Stimulated activated CD4-positive, alpha-beta T cell treated with anti-CD3 and anti-CD28 coated beads, TNF-alpha, amount 100 ng/mL, for 1 hour (primary cell): ENCODE measurements around the gene NKAIN1.
"Not testable (repeated sequence)": the region's sequence is repeated elsewhere in the genome, so short reads cannot be mapped to it uniquely, and the experiment has no call there.

Experiments used
- DNase-seq, 3 donors: peaks; one replicate each; pipeline ENCODE4 v3.0.0-alpha.2; 2020; ENCODE audit warnings: low read depth in 3 of 3, low spot score in 1 of 3

NKAIN1 gene

DNA sequence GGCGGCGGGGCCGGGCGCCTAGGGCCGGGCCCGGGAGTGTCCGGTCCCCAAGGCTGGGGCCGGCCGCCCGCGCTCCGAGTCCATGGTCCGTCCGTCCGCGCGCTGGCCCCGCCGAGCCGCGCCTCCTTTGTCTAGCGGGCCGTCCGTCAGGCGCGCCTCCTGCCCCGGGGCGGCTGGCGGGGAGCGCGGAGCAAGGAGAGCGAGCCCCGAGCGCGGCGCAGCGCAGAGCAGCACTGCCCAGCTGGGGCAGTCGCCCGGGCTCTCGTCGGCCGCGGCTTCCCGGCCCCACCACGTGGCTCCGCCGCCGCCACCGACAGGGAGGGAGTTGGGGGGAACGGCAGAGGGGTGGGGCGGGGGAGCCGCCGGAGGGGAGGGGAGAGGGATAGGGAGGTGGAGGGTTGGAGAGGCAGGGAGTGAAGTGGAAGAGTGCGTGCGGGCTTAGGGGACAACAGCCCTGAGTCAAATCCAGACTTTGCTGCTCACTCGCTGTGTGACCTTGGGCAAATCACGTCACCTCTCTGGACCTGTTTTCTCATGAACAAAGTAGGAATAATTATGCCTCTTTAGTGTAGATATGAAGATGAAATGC is at the start of gene NKAIN1:
Gene NKAIN1, minus strand, starts transcription at position 235 of the 589 bp plus-strand sequence. CDS start 340 bp downstream, outside the sequence.
- DNase-seq = no peak

GRCh38 chr1:31289021-31289420 is 49.3 kb upstream of the NKAIN1 start:
- DNase-seq = no peak

GRCh38 chr1:31287791-31288190 is 48.1 kb upstream of the NKAIN1 start:
- not testable (repeated sequence) for DNase-seq

DNA sequence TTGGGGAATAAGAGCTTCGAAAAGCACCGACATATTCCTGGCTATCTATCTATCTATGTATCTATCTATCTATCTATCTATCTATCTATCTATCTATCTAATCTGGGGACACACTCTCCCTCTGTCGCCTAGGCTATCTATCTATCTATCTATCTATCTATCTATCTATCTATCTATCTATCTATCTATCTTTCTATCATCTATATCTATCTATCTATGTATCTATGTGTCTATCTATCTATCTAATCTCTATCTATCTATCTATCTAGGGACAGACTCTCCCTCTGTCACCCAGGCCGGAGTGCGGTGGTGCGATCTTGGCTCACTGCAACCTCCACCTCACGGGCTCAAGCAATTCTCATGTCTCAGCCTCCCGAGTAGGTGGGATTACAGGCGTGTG is 42.7 kb upstream of the NKAIN1 start:
- DNase-seq = not testable (repeated sequence)

DNA sequence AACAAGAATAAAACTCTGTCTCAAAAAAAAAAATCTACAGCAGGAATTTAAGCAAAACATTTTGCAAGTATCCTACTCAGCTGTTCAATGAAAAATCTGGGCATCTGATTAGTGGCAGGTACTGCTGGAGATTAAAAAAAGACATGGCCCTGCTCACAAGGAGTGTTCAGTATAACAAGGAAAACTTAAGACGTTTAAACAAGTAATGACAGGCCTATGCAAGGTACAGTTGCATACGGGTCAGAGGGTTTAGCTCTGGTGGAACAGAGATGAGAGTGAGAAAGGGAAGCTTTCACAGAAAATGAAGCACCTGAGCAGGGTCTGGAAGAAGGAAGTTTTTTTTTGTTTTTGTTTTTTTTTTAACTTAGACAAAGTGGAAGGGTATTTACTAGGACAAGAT is 33.9 kb upstream of the NKAIN1 start:
- no peak for DNase-seq

- no peak for DNase-seq
These were observed 32.7 kb upstream of the NKAIN1 start for GRCh38 chr1:31272369-31272768.

DNA sequence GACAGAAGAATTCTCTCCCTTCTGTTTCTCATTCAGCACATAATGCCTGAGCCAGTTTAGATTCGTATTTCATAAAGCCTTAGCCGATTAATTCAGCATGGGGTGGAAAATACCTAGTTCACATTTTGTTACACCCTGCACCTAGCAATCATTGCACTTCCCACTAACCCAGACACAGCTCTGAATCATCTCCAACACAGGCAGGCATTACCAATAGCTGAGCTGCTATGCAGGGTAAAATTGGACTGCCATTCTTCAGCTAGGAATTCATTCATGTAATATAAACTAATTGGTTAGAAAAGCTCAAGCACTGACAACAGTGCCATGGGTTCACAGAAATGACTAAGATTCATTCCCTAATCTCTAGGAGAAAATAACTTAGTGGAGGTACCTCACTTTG is 26.9 kb upstream of the NKAIN1 start:
- no peak for DNase-seq

GRCh38 chr1:31264790-31265386 is 25.2 kb upstream of the NKAIN1 start:
- DNase-seq = no peak

DNA sequence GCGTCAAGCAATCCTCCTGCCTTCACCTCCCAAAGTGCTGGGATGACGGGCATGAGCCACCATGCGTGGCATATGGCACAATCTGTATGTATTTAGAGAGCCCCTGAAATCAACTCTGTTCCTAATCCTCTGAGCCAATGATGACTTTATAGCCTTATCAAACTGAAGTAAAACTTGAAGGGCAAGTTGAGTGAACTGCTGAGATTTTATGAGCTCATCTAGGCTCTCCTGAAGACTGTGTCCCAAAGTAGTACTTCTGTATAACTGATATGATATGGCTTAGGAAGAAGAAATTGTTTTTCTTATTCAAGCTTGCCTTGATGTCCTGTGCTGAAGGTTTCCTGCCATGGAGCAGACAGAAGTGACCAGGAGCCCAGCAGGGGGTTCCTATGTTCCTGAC is 23.7 kb upstream of the NKAIN1 start:
- no peak for DNase-seq

DNA sequence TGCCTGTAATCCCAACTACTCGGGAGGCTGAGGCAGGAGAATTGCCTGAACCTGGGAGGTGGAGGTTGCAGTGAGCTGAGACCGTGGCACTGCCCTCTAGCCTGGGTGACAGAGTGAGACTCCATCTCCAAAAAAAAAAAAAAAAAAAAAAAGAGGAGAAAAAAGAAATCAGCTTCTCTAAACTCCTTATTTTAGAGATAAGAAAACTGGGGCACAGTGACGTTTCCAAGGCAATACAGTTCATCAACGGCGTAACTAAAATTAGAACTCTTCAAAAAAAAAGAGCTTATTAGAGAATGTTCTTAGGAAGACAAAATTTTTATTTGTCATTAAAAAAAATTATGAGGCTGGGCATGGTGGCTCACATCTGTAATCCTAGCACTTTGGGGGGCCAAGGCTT is 22.7 kb upstream of the NKAIN1 start:
- not testable (repeated sequence) for DNase-seq

GRCh38 chr1:31261916-31262315 is 22.2 kb upstream of the NKAIN1 start:
- no peak for DNase-seq

DNA sequence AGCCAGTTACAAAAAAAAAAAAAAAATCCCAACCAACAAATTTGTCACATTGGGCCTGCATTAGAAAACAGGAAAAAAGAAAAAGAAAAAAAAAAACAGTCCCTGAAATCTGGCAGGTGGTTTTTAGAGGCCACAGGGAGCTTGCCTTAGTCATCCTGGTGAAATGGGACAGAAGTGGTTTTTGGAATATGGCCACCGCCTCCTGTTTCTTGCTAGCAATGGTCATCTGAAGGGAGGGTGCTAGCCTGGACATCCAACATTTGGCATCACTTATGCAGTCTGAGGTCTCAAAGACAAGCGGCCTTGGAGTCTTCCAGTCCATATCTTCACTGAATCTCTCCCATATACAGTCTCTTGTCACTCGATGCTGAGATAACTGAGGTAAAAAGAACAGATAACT is 20.1 kb upstream of the NKAIN1 start:
- no peak for DNase-seq

- DNase-seq = no peak
These were observed 18.9 kb upstream of the NKAIN1 start for GRCh38 chr1:31258581-31258980.

GRCh38 chr1:31257213-31257612 is 17.5 kb upstream of the NKAIN1 start:
- DNase-seq = no peak

DNA sequence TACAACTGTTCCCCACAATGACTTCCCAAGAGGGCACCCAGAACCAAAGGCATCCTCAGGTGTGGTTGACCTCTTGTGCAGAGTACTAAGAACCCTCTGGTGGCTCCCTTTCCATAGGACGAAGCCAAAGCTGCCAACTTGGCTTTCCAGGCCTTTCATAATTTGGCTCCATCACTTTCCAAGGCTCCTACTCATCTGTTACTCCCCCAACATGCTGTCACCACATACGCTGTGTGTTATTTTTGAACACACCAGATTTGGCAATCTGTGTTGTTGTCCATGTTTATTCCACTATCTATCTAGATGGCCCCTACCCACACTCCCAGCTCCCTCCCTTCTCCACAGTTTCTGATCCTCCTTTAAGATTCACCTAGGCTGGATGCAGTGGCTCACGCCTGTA is 10.2 kb upstream of the NKAIN1 start:
- no peak for DNase-seq

GRCh38 chr1:31248276-31248675 is 8.6 kb upstream of the NKAIN1 start:
- no peak for DNase-seq

- DNase-seq = no peak
These were observed 4.6 kb upstream of the NKAIN1 start for GRCh38 chr1:31244326-31244725.

DNA sequence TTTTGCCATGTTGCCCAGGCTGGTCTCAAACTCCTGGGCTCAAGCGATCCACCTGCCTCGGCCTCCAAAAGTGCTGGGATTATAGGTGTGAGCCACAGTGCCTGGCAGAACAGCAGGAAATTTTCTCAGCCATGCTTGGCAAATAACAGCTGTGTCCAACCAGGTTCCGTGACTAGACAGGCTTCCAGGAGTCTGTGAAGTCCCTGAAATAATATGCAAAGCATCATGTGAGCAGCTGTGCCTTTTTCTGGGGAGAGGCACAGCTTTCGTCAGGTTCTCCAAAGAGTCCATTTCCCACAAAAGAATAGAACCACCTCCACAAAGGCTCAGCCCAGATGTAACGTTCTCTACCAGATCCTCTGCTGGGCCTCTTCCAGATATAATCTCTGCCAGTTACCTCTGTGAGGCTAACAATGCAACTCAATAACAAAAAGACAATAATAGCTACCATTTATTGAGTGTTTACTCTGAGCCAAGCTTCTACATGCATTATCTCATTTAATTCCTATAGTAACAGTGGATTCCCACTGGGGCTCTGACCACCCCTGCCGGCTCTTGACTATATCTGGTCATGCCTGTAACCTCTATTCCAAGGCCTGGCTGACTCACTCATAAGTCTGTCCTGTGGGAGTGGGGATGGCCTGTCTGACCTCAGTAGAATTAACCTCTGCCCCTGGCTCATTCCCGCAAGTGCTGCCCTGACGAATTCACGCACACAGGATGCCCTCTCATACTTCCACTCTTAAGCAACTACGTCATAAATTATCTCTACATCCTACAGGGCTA is 4.0 kb upstream of the NKAIN1 start:
- DNase-seq = no peak

DNA sequence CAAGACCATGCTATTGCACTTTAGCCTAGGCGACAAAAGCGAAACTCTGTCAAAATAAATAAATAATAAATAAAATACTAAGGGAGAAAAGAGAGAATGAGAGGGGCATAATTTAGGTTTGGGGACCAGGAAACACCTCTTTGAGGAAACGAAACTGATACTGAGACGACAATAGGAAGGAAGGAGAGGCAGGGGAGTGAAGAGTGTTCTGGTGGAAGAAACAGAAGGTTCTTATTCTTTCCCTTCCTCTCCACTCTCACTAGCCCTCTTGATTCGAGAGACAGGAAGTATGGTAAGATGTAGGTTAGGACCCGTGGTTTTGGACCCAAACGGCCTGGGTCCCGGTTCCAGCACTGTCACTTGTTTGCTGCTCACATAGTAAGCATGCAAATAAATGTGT is 1.6 kb upstream of the NKAIN1 start:
- no peak for DNase-seq

- no peak for DNase-seq
These were observed 587 bp downstream of the NKAIN1 start for GRCh38 chr1:31238986-31239613.

- no peak for DNase-seq
These were observed 1.1 kb downstream of the NKAIN1 start for GRCh38 chr1:31238612-31238985.

DNA sequence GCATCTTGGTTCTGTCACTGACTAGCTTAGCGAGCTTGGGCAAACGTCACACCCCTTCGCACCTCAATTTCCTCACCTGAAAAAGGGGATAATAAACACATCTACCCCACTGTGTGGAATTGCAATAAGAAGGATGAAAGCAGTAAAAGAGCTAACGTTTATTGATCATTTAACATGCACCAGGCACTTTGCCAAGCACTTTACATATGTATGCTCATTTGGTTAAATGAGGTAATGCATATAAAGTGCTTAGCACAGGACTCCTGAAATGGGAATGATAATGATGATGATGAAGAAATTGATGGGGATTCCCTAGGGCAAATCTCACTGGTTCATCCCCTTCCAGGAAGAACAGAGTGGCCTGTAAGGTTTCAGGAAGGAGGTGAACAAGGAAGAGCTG is 4.8 kb downstream of the NKAIN1 start:
- DNase-seq = no peak
